GM23338 (cell line): ENCODE measurements around the gene PRDX6. TPM values are rescaled to one million over a fixed set of nuclear protein-coding genes. Genes with fewer than 3 reads are reported as not detected.

Experiments
- ATAC-seq: fragments of 200-7000 bp; cut with Tn5 transposase; 3 replicates; pipeline ENCODE4 v1.9.1; 2020
- DNase-seq: peaks from one replicate; pipeline ENCODE4 v3.0.0-alpha.2; 2015; ENCODE audit warnings: low spot score
- H2AFZ ChIP-seq: fragments of 200-600 bp; sonication (generic); 2 replicates; pipeline ENCODE4 v1.8.0; 2016; ENCODE audit warnings: antibody characterized with exemption, mild to moderate bottlenecking, moderate library complexity
- H3F3A ChIP-seq: fragments of 200-600 bp; sonication (generic); replicated peaks from 2 replicates; pipeline ENCODE4 v1.8.0; 2017; ENCODE audit warnings: antibody characterized with exemption, mixed run types, low read depth
- H3K27ac ChIP-seq: fragments of 200-600 bp; sonication (generic); 2 replicates; pipeline ENCODE4 v1.6.1; 2016; ENCODE audit warnings: low read depth
- H3K27me3 ChIP-seq: fragments of 200-600 bp; sonication (generic); 2 replicates; pipeline ENCODE4 v1.8.0; 2016; ENCODE audit warnings: mild to moderate bottlenecking, mixed run types, moderate library complexity; ENCODE audit not compliant: insufficient read depth
- H3K36me3 ChIP-seq: fragments of 200-600 bp; sonication (generic); 2 replicates; pipeline ENCODE4 v1.8.0; 2016; ENCODE audit warnings: mild to moderate bottlenecking; ENCODE audit not compliant: insufficient read depth
- H3K4me1 ChIP-seq: fragments of 200-600 bp; sonication (generic); 2 replicates; pipeline ENCODE4 v1.8.0; 2016; ENCODE audit warnings: mild to moderate bottlenecking, moderate library complexity; ENCODE audit not compliant: insufficient read depth
- H3K4me2 ChIP-seq: fragments of 200-600 bp; sonication (generic); 2 replicates; pipeline ENCODE4 v1.7.1; 2017; ENCODE audit warnings: mixed run types
- H3K4me3 ChIP-seq: fragments of 200-600 bp; sonication (generic); 2 replicates; pipeline ENCODE4 v1.6.1; 2016; ENCODE audit warnings: mixed run types
- H3K79me2 ChIP-seq: fragments of 200-600 bp; sonication (generic); replicated peaks from 2 replicates; pipeline ENCODE4 v1.8.0; 2017; ENCODE audit warnings: mild to moderate bottlenecking; ENCODE audit not compliant: insufficient read depth
- H3K9me2 ChIP-seq: fragments of 200-600 bp; sonication (generic); 2 replicates; pipeline ENCODE4 v1.8.0; 2017; ENCODE audit not compliant: insufficient read depth
- H4K20me1 ChIP-seq: fragments of 200-600 bp; sonication (generic); replicated peaks from 2 replicates; pipeline ENCODE4 v1.8.0; 2017; ENCODE audit warnings: mild to moderate bottlenecking; ENCODE audit not compliant: insufficient read depth
- H3K27ac Mint-ChIP-seq: 2 replicates; pipeline ENCODE4 v1.8.0; 2020; ENCODE audit warnings: inconsistent platforms, mild to moderate bottlenecking, moderate library complexity, mixed read lengths
- H3K27me3 Mint-ChIP-seq: 3 replicates; pipeline ENCODE4 v1.8.0; 2022; ENCODE audit warnings: low read depth, mild to moderate bottlenecking, moderate library complexity, mixed read lengths, inconsistent platforms; ENCODE audit not compliant: insufficient read depth, poor library complexity
- H3K36me3 Mint-ChIP-seq: 3 replicates; pipeline ENCODE4 v1.8.0; 2021; ENCODE audit warnings: low read depth, mild to moderate bottlenecking, inconsistent platforms, moderate library complexity, mixed read lengths
- H3K4me1 Mint-ChIP-seq: 3 replicates; pipeline ENCODE4 v1.8.0; 2020; ENCODE audit warnings: mild to moderate bottlenecking, inconsistent platforms, mixed read lengths
- H3K4me3 Mint-ChIP-seq: 3 replicates; pipeline ENCODE4 v1.8.0; 2021; ENCODE audit warnings: moderate library complexity, mild to moderate bottlenecking, inconsistent platforms, mixed read lengths
- H3K9me3 Mint-ChIP-seq: 3 replicates; pipeline ENCODE4 v1.8.0; 2020; ENCODE audit warnings: moderate library complexity, mild to moderate bottlenecking, inconsistent platforms, mixed read lengths
- CREB1 ChIP-seq: fragments of 250-450 bp; sonication (Bioruptor Pico); IDR thresholded peaks from 2 replicates; pipeline ENCODE4 v1.5.0; 2020; ENCODE audit warnings: low read depth, mild to moderate bottlenecking, moderate library complexity
- CTCF ChIP-seq, 2 experiments: fragments of 200-600 bp in 1 of 2; sonication (generic) in 1 of 2; conservative IDR thresholded peaks; 2 replicates each; pipeline versions ENCODE4 v1.5.1 to v1.6.1; 2016 to 2017; ENCODE audit warnings: antibody characterized with exemption in 2 of 2, low read depth in 2 of 2, mild to moderate bottlenecking in 2 of 2, moderate library complexity in 1 of 2
- ETS1 ChIP-seq: IDR thresholded peaks from 2 replicates; pipeline ENCODE4 v1.6.1; 2016; ENCODE audit warnings: antibody characterized with exemption
- EZH2 ChIP-seq: fragments of 200-600 bp; sonication (generic); IDR thresholded peaks from one replicate; pipeline ENCODE4 v1.8.0; 2017; ENCODE audit warnings: antibody characterized with exemption, mild to moderate bottlenecking, low read depth; ENCODE audit not compliant: unreplicated experiment
- JUNB ChIP-seq: IDR thresholded peaks from one replicate; pipeline ENCODE4 v1.6.1; 2016; ENCODE audit warnings: antibody characterized with exemption; ENCODE audit not compliant: unreplicated experiment
- REST ChIP-seq: IDR thresholded peaks from one replicate; pipeline ENCODE4 v1.6.1; 2018; ENCODE audit warnings: antibody characterized with exemption; ENCODE audit not compliant: unreplicated experiment
- STAT1 ChIP-seq: IDR thresholded peaks from one replicate; pipeline ENCODE4 v1.6.1; 2016; ENCODE audit warnings: antibody characterized with exemption; ENCODE audit not compliant: unreplicated experiment
- ZNF114 ChIP-seq: fragments of 250-450 bp; sonication (Bioruptor Pico); IDR thresholded peaks from 2 replicates; pipeline ENCODE4 v1.5.0; 2020; ENCODE audit warnings: mild to moderate bottlenecking, moderate library complexity
- ZNF331 ChIP-seq: fragments of 250-450 bp; sonication (Bioruptor Pico); IDR thresholded peaks from 2 replicates; pipeline ENCODE4 v1.5.0; 2020; ENCODE audit warnings: low read depth, mild to moderate bottlenecking, moderate library complexity
- ZNF462 ChIP-seq: fragments of 250-450 bp; sonication (Bioruptor Pico); IDR thresholded peaks from 2 replicates; pipeline ENCODE4 v1.5.0; 2020; ENCODE audit warnings: mild to moderate bottlenecking, moderate library complexity
- polyA plus RNA-seq: library from polyadenylated mRNA; unstranded; fragments of >200 nt; fragmentation: Nextera tagmentation; extraction: Ambion mirVana; gene quantifications from 2 replicates; pipeline ENCODE4 v1.2.1, GENCODE V29; 2016
- total RNA-seq: library from RNA; depleted of rRNA; stranded (reverse); fragments of >200 nt; shearing (Covaris generic); gene quantifications from 2 replicates; pipeline ENCODE4 v1.2.3, GENCODE V29; 2014

The PRDX6 gene
- total and polyA plus RNA-seq, 2 experiments from 2014 or later, result 516 to 746 TPM

- H3K36me3 ChIP-seq, result peaks cover 37% of the 10 kb centered on the region
- Mint-ChIP-seq H3K9me3 (peaks cover 22% of the 10 kb centered on the region), H3K4me1 (peaks cover 9% of the 10 kb centered on the region), H3K4me3 (no peak overlapping the region), H3K27me3 (peaks cover 11% of the 10 kb centered on the region), H3K36me3 (peaks cover 84% of the 10 kb centered on the region), H3K27ac (peak overlapping the region; percentile 53; the same call in 1 of the 2 replicates)
- H2AFZ ChIP-seq, result no peak overlapping the region
- H3K27ac ChIP-seq, result peak overlapping the region; percentile 86
- DNase-seq, result peak; percentile 56
- no peaks in the 10 kb centered on the region; the same call in 1 of the 2 replicates for H4K20me1 ChIP-seq
- no peak overlapping the region for H3K4me3 ChIP-seq
- H3K9me2 ChIP-seq, result peaks cover 8% of the 10 kb centered on the region; the same call in 1 of the 2 replicates
- H3K4me2 ChIP-seq, result no peak overlapping the region
- H3F3A ChIP-seq, result 0 out of 2 replicates have a peak, but pooled peaks cover 7% of the 10 kb centered on the region
- H3K79me2 ChIP-seq, result no peaks in the 10 kb centered on the region
- no peaks in the 10 kb centered on the region for H3K27me3 ChIP-seq
- H3K4me1 ChIP-seq, result peaks cover 8% of the 10 kb centered on the region
- ATAC-seq, result peak; percentile 56
- TF ChIP-seq REST, result no peak
- TF ChIP-seq EZH2, result no peak
- TF ChIP-seq ETS1, result no peak
- TF ChIP-seq ZNF331 (CRISPR knock-in tag), result no peak
- no peak for TF ChIP-seq ZNF462 (CRISPR knock-in tag)
- TF ChIP-seq JUNB, result no peak
- no peak for TF ChIP-seq CTCF (conservative IDR thresholded peaks at IDR 0.05; ENCODE audit: low read depth in 2 of 2)
- TF ChIP-seq ZNF114 (CRISPR knock-in tag), result no peak
- no peak for TF ChIP-seq CREB1 (CRISPR knock-in tag)
- no peak for TF ChIP-seq STAT1
These were observed 12.8 kb downstream of the PRDX6 start for GRCh38 chr1:173489929-173490328.
